ENCODE results near the gene CLMP. TPM values are rescaled to one million over a fixed set of nuclear protein-coding genes. Genes with fewer than 3 reads are reported as not detected.

CLMP gene
- total and polyA plus RNA-seq, 4 donors: 5.2 to 22.9 (median 12.3) TPM

DNA sequence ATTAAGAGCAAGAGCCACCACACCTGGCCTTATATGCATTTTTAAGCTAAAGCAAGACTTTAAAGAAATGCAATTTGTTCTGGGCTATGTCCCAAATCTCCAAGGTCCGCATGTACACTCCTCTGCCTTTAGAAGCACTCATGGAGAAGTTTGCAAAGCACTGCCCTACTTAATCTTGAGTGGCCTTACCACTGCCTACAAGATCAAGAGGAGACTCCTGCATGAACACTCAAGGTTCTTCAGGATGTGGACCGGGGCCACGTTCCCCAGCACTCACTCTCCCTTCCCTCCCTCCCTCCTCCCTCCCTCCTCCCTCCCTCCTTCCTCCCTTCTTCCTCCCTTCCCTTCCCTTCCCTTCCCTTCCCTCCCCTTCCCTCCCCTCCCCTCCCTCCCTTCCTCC, 69.9 kb downstream of the CLMP start:
- Histone ChIP-seq H3K9me3 (ENCODE audit: control insufficient read depth in 4 of 4, insufficient read depth in 3 of 4, low read length in 3 of 4) (no peaks in the 10 kb centered on the region), H3K4me3 (no peak overlapping the region), H3K36me3 (ENCODE audit: control insufficient read depth in 4 of 4, insufficient read depth in 4 of 4, low read length in 4 of 4) (no peaks in the 10 kb centered on the region), H3K9ac (ENCODE audit: insufficient read depth in 1 of 2, low read length in 2 of 2) (no peak overlapping the region), H3K27me3 (ENCODE audit: control insufficient read depth in 3 of 3, insufficient read depth in 3 of 3, low read length in 2 of 3) (no peaks in the 10 kb centered on the region), H3K27ac (ENCODE audit: low read depth in 1 of 2, low read length in 1 of 2) (peak overlapping the region in 1 of 2 donors; percentile 15), H3K4me1 (ENCODE audit: control insufficient read depth in 5 of 5, insufficient read depth in 5 of 5, low read length in 5 of 5) (peaks cover 0 to 11% (median 8%) of the 10 kb centered on the region in 5 donors)
- ATAC-seq (ENCODE audit: insufficient read depth, low FRiP score) (peak; percentile 20), DNase-seq (peak in 1 of 3 donors; percentile 62)
- WGBS, 2 donors: 54 to 58% methylated on average over 3 of the region's 3 CpGs
- TF ChIP-seq, protein P1, sequence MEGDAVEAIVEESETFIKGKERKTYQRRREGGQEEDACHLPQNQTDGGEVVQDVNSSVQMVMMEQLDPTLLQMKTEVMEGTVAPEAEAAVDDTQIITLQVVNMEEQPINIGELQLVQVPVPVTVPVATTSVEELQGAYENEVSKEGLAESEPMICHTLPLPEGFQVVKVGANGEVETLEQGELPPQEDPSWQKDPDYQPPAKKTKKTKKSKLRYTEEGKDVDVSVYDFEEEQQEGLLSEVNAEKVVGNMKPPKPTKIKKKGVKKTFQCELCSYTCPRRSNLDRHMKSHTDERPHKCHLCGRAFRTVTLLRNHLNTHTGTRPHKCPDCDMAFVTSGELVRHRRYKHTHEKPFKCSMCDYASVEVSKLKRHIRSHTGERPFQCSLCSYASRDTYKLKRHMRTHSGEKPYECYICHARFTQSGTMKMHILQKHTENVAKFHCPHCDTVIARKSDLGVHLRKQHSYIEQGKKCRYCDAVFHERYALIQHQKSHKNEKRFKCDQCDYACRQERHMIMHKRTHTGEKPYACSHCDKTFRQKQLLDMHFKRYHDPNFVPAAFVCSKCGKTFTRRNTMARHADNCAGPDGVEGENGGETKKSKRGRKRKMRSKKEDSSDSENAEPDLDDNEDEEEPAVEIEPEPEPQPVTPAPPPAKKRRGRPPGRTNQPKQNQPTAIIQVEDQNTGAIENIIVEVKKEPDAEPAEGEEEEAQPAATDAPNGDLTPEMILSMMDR (IDR thresholded peaks at IDR 0.05; ENCODE audit: control extremely low read depth, extremely low read depth): no peak

DNA sequence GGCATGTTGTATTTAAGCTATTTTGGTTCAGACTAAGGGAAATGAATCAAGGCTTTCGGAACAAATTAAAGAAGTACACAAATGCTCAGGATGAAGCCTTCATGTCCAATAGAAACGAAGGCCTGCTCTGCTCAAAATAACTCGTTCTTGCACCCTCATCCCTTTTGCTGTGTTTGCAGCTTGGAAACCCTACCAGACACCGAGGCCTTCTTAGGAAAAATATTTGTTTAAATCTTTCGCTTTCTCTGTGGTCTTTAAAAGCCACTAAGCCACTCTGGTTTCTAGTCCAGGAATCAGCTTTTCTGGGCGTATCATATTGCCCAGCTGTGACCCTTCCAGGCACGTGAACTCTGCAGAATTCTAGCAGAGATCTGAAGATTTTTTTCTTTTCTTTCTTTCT, 72.2 kb downstream of the CLMP start:
- 53 to 69% methylated on average over 7 of the region's 7 CpGs for WGBS, 2 donors
- H3K4me1 ChIP-seq (ENCODE audit: control insufficient read depth in 5 of 5, insufficient read depth in 5 of 5, low read length in 5 of 5): peaks cover 0 to 11% (median 8%) of the 10 kb centered on the region in 5 donors
- ATAC-seq (ENCODE audit: insufficient read depth, low FRiP score): no peak

DNA sequence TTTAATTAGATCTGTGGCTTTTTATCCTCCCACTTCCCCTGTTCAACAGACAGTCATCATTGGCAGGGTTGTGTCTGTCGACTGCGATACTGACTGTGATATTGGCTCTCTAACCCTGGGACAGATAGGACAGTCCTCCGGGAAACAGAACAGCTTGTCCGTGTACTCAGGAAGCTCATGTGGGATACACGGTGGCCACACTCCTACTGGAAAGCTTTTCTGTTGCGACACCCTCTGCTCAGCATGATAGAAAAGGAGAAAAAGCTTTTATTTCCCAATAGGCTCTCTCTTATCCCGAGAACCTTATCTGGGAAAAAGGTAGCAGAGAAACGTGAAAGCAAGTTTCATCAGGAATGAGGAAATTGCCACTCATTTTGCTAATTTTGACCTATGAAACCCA, 72.7 kb downstream of the CLMP start:
- DNase-seq: peak; percentile 59 to 89 (median 79)
- H3K4me1 ChIP-seq (ENCODE audit: control insufficient read depth in 5 of 5, insufficient read depth in 5 of 5, low read length in 5 of 5): peaks cover 0 to 11% (median 8%) of the 10 kb centered on the region in 5 donors
- no peak overlapping the region for H3K4me3 ChIP-seq
- H3K27ac ChIP-seq (ENCODE audit: low read depth in 1 of 2, low read length in 1 of 2): peak overlapping the region in 1 of 2 donors; percentile 79
- TF ChIP-seq, protein P1 (IDR thresholded peaks at IDR 0.05; ENCODE audit: control extremely low read depth, extremely low read depth): no peak
- H3K9me3 ChIP-seq (ENCODE audit: control insufficient read depth in 4 of 4, insufficient read depth in 3 of 4, low read length in 3 of 4): no peaks in the 10 kb centered on the region
- no peaks in the 10 kb centered on the region for H3K36me3 ChIP-seq (ENCODE audit: control insufficient read depth in 4 of 4, insufficient read depth in 4 of 4, low read length in 4 of 4)
- ATAC-seq (ENCODE audit: insufficient read depth, low FRiP score): peak; percentile 44
- 36 to 42% methylated on average over 8 of the region's 8 CpGs for WGBS, 2 donors
- peak overlapping the region in 1 of 2 donors; percentile 44 for H3K9ac ChIP-seq (ENCODE audit: insufficient read depth in 1 of 2, low read length in 2 of 2)
- no peaks in the 10 kb centered on the region for H3K27me3 ChIP-seq (ENCODE audit: control insufficient read depth in 3 of 3, insufficient read depth in 3 of 3, low read length in 2 of 3)

More for the DNA sequence above, 72.2 kb downstream of the CLMP start:
- Histone ChIP-seq H3K9me3 (ENCODE audit: control insufficient read depth in 4 of 4, insufficient read depth in 3 of 4, low read length in 3 of 4) (no peaks in the 10 kb centered on the region), H3K27me3 (ENCODE audit: control insufficient read depth in 3 of 3, insufficient read depth in 3 of 3, low read length in 2 of 3) (no peaks in the 10 kb centered on the region), H3K9ac (ENCODE audit: insufficient read depth in 1 of 2, low read length in 2 of 2) (no peak overlapping the region), H3K27ac (ENCODE audit: low read depth in 1 of 2, low read length in 1 of 2) (no peak overlapping the region), H3K4me3 (no peak overlapping the region), H3K36me3 (ENCODE audit: control insufficient read depth in 4 of 4, insufficient read depth in 4 of 4, low read length in 4 of 4) (no peaks in the 10 kb centered on the region)
- TF ChIP-seq, protein P1 (IDR thresholded peaks at IDR 0.05; ENCODE audit: control extremely low read depth, extremely low read depth): no peak
- DNase-seq: peak in 1 of 3 donors; percentile 25

DNA sequence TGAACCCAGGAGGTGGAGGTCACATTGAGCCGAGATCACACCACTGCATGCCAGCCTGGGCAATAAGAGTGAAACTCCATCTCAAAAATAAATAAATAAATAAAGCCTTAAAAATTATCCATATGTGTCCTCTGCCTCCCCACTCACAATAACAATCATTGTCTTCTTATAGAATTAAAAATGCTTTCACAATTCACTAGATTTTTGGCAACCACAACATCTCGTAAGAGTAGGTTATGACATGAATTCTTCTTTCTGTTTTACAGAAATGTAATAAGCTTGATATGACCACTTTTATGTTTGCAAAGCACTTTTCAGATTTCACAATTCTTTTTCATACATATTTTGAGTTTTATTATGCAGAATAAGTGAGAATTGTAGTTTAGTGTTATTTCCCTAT, 78.6 kb downstream of the CLMP start:
- H3K9ac ChIP-seq (ENCODE audit: insufficient read depth in 1 of 2, low read length in 2 of 2): no peak overlapping the region
- H3K36me3 ChIP-seq (ENCODE audit: control insufficient read depth in 4 of 4, insufficient read depth in 4 of 4, low read length in 4 of 4): peaks cover 0 to 4% (median 0%) of the 10 kb centered on the region in 4 donors
- no peaks in the 10 kb centered on the region for H3K4me1 ChIP-seq (ENCODE audit: control insufficient read depth in 5 of 5, insufficient read depth in 5 of 5, low read length in 5 of 5)
- H3K27ac ChIP-seq (ENCODE audit: low read depth in 1 of 2, low read length in 1 of 2): no peak overlapping the region
- H3K4me3 ChIP-seq: no peak overlapping the region
- H3K9me3 ChIP-seq (ENCODE audit: control insufficient read depth in 4 of 4, insufficient read depth in 3 of 4, low read length in 3 of 4): peaks cover 0 to 5% (median 0%) of the 10 kb centered on the region in 4 donors
- no peaks in the 10 kb centered on the region for H3K27me3 ChIP-seq (ENCODE audit: control insufficient read depth in 3 of 3, insufficient read depth in 3 of 3, low read length in 2 of 3)
- peak in 1 of 3 donors; percentile 32 for DNase-seq
- WGBS, 2 donors: 70 to 77% methylated on average over 2 of the region's 2 CpGs
- TF ChIP-seq, protein P1 (IDR thresholded peaks at IDR 0.05; ENCODE audit: control extremely low read depth, extremely low read depth): no peak
- ATAC-seq (ENCODE audit: insufficient read depth, low FRiP score): no peak
